Measurements from ENCODE around the gene VDAC1.

DNA sequence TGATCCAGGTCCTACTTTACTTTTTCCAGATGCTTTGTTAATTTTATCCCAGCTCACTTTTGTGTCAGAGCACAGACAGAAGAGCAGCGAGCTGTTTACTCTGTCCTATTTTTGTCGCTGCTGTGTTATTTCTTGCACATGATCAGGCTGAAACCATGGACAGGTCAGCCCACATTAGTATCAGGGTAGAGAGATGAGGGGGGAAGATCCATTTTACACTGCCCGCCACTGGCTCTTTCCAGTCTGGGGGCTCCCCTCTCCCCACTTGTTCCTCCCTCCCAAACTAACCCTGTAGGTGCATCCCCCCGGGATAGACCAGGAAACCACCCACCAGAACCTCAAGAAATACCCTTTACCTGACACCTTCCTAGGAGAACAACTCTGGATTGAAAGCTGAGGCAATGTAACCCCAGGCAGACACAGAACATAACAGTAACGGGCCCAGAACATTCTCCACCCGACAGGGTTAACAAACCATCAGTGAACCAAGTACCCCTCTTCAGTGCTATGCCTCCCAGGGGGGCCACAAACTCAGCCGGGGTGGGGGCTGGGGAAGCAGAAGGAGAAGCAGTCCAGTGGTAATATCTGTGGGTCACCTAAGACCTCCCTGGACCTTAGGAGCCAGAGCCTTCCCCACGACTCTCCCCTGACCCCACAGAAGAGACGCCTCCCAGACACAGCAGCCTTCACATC lies 10.3 kb downstream of the VDAC1 start:
- TF ChIP-seq, protein P1, sequence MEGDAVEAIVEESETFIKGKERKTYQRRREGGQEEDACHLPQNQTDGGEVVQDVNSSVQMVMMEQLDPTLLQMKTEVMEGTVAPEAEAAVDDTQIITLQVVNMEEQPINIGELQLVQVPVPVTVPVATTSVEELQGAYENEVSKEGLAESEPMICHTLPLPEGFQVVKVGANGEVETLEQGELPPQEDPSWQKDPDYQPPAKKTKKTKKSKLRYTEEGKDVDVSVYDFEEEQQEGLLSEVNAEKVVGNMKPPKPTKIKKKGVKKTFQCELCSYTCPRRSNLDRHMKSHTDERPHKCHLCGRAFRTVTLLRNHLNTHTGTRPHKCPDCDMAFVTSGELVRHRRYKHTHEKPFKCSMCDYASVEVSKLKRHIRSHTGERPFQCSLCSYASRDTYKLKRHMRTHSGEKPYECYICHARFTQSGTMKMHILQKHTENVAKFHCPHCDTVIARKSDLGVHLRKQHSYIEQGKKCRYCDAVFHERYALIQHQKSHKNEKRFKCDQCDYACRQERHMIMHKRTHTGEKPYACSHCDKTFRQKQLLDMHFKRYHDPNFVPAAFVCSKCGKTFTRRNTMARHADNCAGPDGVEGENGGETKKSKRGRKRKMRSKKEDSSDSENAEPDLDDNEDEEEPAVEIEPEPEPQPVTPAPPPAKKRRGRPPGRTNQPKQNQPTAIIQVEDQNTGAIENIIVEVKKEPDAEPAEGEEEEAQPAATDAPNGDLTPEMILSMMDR (conservative IDR thresholded peaks at IDR 0.05 in 1 of 2, IDR thresholded peaks at IDR 0.05 in 1 of 2; ENCODE audit: extremely low read depth in 1 of 2, insufficient read depth in 1 of 2, low read depth in 1 of 2, low read length in 2 of 2): no peak
- no peak for TF ChIP-seq EZH2 (IDR thresholded peaks at IDR 0.05; ENCODE audit: borderline replicate concordance, low read length)

Data from mammary epithelial cell (primary cell).